DOHH2 (cell line): Measurements from ENCODE around the gene RAD23B.

Experiments used
- H3F3A ChIP-seq: fragments of 200-600 bp; sonication (generic), shearing (Covaris generic); 2 replicates; pipeline ENCODE4 v1.6.0; 2016; ENCODE audit warnings: antibody characterized with exemption, mild to moderate bottlenecking; ENCODE audit not compliant: control insufficient read depth, insufficient read depth
- H3K27ac ChIP-seq: fragments of 200-600 bp; sonication (generic); 2 replicates; pipeline ENCODE4 v1.5.1; 2014; ENCODE audit warnings: low read depth, mild to moderate bottlenecking, low read length, moderate library complexity
- H3K27me3 ChIP-seq: fragments of 200-600 bp; sonication (generic); 2 replicates; pipeline ENCODE4 v1.6.1; 2014; ENCODE audit warnings: mild to moderate bottlenecking, low read length, mixed read lengths; ENCODE audit not compliant: control insufficient read depth
- H3K36me3 ChIP-seq: fragments of 200-600 bp; sonication (generic); 2 replicates; pipeline ENCODE4 v1.6.1; 2014; ENCODE audit warnings: mild to moderate bottlenecking, low read length, moderate library complexity, mixed read lengths; ENCODE audit not compliant: control insufficient read depth
- H3K4me1 ChIP-seq: fragments of 200-600 bp; sonication (generic); 2 replicates; pipeline ENCODE4 v1.6.1; 2014; ENCODE audit warnings: mild to moderate bottlenecking, low read length, mixed read lengths; ENCODE audit not compliant: control insufficient read depth
- H3K4me2 ChIP-seq: fragments of 200-600 bp; sonication (generic); 2 replicates; pipeline ENCODE4 v1.6.0; 2014; ENCODE audit warnings: mild to moderate bottlenecking, low read length, moderate library complexity
- H3K4me3 ChIP-seq: fragments of 200-600 bp; sonication (generic); 2 replicates; pipeline ENCODE4 v1.5.1; 2014; ENCODE audit warnings: mild to moderate bottlenecking, low read length, mixed read lengths
- H3K79me2 ChIP-seq: fragments of 200-600 bp; sonication (generic); 2 replicates; pipeline ENCODE4 v1.6.1; 2014; ENCODE audit warnings: mild to moderate bottlenecking, low read length, mixed read lengths; ENCODE audit not compliant: control insufficient read depth
- H3K9me2 ChIP-seq: fragments of 200-600 bp; sonication (generic); replicated peaks from 2 replicates; pipeline ENCODE4 v1.6.1; 2014; ENCODE audit warnings: mild to moderate bottlenecking, low read length, mixed read lengths; ENCODE audit not compliant: control insufficient read depth
- H3K9me3 ChIP-seq: fragments of 200-600 bp; sonication (generic); 2 replicates; pipeline ENCODE4 v1.6.1; 2014; ENCODE audit warnings: antibody characterized with exemption, low read length, mixed read lengths; ENCODE audit not compliant: control insufficient read depth, insufficient read depth
- H4K20me1 ChIP-seq: fragments of 200-600 bp; sonication (generic); 2 replicates; pipeline ENCODE4 v1.6.0; 2014; ENCODE audit warnings: low read depth, mild to moderate bottlenecking, antibody characterized with exemption, low read length, moderate library complexity; ENCODE audit not compliant: control insufficient read depth, insufficient read depth
- TF ChIP-seq, protein P1 (sequence below): fragments of 200-600 bp; sonication (generic); IDR thresholded peaks from one replicate; pipeline ENCODE4 v1.5.1; 2014; ENCODE audit warnings: antibody characterized with exemption, mild to moderate bottlenecking, low read depth, low read length; ENCODE audit not compliant: poor library complexity, severe bottlenecking

RAD23B gene

DNA sequence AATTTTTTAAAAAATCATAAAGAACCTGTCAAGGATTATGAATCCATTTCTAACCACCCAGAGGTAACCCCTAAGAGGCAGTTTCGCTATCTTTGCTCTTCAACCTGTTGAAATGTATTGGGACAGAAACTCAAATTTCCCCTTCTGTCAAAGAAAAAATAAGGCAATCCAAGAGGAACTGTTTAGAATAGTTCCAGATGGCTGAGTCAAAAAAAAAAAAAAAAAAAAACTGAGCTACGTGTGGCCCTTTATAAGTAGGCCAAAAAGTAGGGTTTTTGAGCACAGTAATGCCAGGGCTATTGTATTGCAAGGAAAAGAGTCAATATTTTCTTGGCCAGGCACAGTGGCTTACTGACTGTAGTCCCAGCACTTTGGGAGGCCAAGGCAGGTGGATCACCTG lies 94.9 kb downstream of the RAD23B start:
- TF ChIP-seq, protein P1, sequence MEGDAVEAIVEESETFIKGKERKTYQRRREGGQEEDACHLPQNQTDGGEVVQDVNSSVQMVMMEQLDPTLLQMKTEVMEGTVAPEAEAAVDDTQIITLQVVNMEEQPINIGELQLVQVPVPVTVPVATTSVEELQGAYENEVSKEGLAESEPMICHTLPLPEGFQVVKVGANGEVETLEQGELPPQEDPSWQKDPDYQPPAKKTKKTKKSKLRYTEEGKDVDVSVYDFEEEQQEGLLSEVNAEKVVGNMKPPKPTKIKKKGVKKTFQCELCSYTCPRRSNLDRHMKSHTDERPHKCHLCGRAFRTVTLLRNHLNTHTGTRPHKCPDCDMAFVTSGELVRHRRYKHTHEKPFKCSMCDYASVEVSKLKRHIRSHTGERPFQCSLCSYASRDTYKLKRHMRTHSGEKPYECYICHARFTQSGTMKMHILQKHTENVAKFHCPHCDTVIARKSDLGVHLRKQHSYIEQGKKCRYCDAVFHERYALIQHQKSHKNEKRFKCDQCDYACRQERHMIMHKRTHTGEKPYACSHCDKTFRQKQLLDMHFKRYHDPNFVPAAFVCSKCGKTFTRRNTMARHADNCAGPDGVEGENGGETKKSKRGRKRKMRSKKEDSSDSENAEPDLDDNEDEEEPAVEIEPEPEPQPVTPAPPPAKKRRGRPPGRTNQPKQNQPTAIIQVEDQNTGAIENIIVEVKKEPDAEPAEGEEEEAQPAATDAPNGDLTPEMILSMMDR: no peak
- no peaks in the 10 kb centered on the region for H3K4me1 ChIP-seq
- no peak overlapping the region for H3K4me3 ChIP-seq
- H3K27ac ChIP-seq: no peak overlapping the region
- no peaks in the 10 kb centered on the region for H4K20me1 ChIP-seq
- no peaks in the 10 kb centered on the region for H3K9me2 ChIP-seq
- no peaks in the 10 kb centered on the region for H3K9me3 ChIP-seq
- H3F3A ChIP-seq: no peaks in the 10 kb centered on the region
- H3K36me3 ChIP-seq: no peaks in the 10 kb centered on the region
- no peaks in the 10 kb centered on the region for H3K27me3 ChIP-seq
- H3K79me2 ChIP-seq: no peaks in the 10 kb centered on the region
- no peak overlapping the region for H3K4me2 ChIP-seq
